Smooth muscle cell (in vitro differentiated cells): ENCODE measurements around the gene AURKAIP1. TPM values are rescaled to one million over a fixed set of nuclear protein-coding genes. Genes with fewer than 3 reads are reported as not detected.

ENCODE experiments used
- DNase-seq: peaks from one replicate; lab custom pipeline; 2025; ENCODE audit not compliant: unreplicated experiment; lab: John Stamatoyannopoulos, UW
- H2AFZ ChIP-seq: fragments of 200-600 bp; sonication (generic); 2 replicates; pipeline ENCODE4 v1.6.0; 2016; ENCODE audit warnings: antibody characterized with exemption, low read depth, mild to moderate bottlenecking
- H3F3A ChIP-seq: fragments of 200-600 bp; sonication (generic); 2 replicates; pipeline ENCODE4 v1.6.0; 2017; ENCODE audit warnings: antibody characterized with exemption, low read depth
- H3K27ac ChIP-seq: fragments of 200-600 bp; sonication (generic); 2 replicates; pipeline ENCODE4 v1.5.1; 2016; ENCODE audit warnings: low read depth, mild to moderate bottlenecking
- H3K27me3 ChIP-seq: fragments of 200-600 bp; sonication (generic); 2 replicates; pipeline ENCODE4 v1.6.1; 2016; ENCODE audit warnings: low read depth, mild to moderate bottlenecking
- H3K36me3 ChIP-seq: fragments of 200-600 bp; sonication (generic); 2 replicates; pipeline ENCODE4 v1.5.1; 2016; ENCODE audit warnings: low read depth
- H3K4me1 ChIP-seq: fragments of 200-600 bp; sonication (generic); 2 replicates; pipeline ENCODE4 v1.5.1; 2016; ENCODE audit warnings: low read depth
- H3K4me2 ChIP-seq: fragments of 200-600 bp; sonication (generic); 2 replicates; pipeline ENCODE4 v1.6.0; 2016; ENCODE audit warnings: mild to moderate bottlenecking
- H3K4me3 ChIP-seq: fragments of 200-600 bp; sonication (generic); 2 replicates; pipeline ENCODE4 v1.5.1; 2016; ENCODE audit warnings: mild to moderate bottlenecking
- H3K79me2 ChIP-seq: fragments of 200-600 bp; sonication (generic); 2 replicates; pipeline ENCODE4 v1.6.0; 2016; ENCODE audit warnings: low read depth, mild to moderate bottlenecking
- H3K9ac ChIP-seq: fragments of 200-600 bp; sonication (generic); 2 replicates; pipeline ENCODE4 v1.6.0; 2016; ENCODE audit warnings: low read depth
- H3K9me3 ChIP-seq: fragments of 200-600 bp; sonication (generic); replicated peaks from 2 replicates; pipeline ENCODE4 v1.5.1; 2016; ENCODE audit warnings: low read depth
- H4K20me1 ChIP-seq: fragments of 200-600 bp; sonication (generic); 2 replicates; pipeline ENCODE4 v1.6.0; 2016; ENCODE audit warnings: low read depth
- CTCF ChIP-seq: fragments of 200-600 bp; sonication (generic); IDR thresholded peaks from 2 replicates; pipeline ENCODE4 v1.5.1; 2017; ENCODE audit warnings: borderline replicate concordance, mild to moderate bottlenecking, antibody characterized with exemption; ENCODE audit not compliant: insufficient read depth, poor library complexity, severe bottlenecking
- WGBS: methylation state at CpG from one replicate; pipeline ENCODE4 v1.1.7; 2016; ENCODE audit warnings: low lambda C conversion rate; 5-methylcytosine and 5-hydroxymethylcytosine counted together
- polyA plus RNA-seq: library from polyadenylated mRNA; unstranded; fragments of >200 nt; fragmentation: Nextera tagmentation; extraction: Ambion mirVana; gene quantifications from 2 replicates; pipeline ENCODE4 v1.2.1, GENCODE V29; 2016
- total RNA-seq: library from RNA; depleted of rRNA; stranded (reverse); fragments of >200 nt; gene quantifications from 2 replicates; pipeline ENCODE4 v1.2.3, GENCODE V29; 2014

The AURKAIP1 gene
- total and polyA plus RNA-seq, 2 experiments from 2014 or later = 60.1 to 214 TPM

GRCh38 chr1:1399187-1399871 lies 24.3 kb upstream of the AURKAIP1 start, which contains the start of gene CCNL2:
TSS of gene CCNL2 (minus strand) at chr1:1399335. CDS start at chr1:1399306, 29 bp downstream.
- H3K79me2 ChIP-seq = peaks cover 69% of the 10 kb centered on the region
- peaks cover 21% of the 10 kb centered on the region for H3F3A ChIP-seq
- no peaks in the 10 kb centered on the region for H3K27me3 ChIP-seq
- peak; percentile 31 for TF ChIP-seq CTCF
- peaks cover 7% of the 10 kb centered on the region for H4K20me1 ChIP-seq
- H3K4me3 ChIP-seq = peak within 1 kb of the TSS; percentile 97
- peak within 1 kb of the TSS; percentile 96 for H3K9ac ChIP-seq
- peak; percentile 94 for DNase-seq
- H3K36me3 ChIP-seq = no peaks in the 10 kb centered on the region
- H3K4me1 ChIP-seq = peaks cover 7% of the 10 kb centered on the region
- H3K9me3 ChIP-seq = no peaks in the 10 kb centered on the region
- H3K27ac ChIP-seq = peak within 1 kb of the TSS; percentile 80
- WGBS = under 1% methylated on average over 53 of the region's 86 CpGs
- peak within 1 kb of the TSS; percentile 1 for H2AFZ ChIP-seq
- H3K4me2 ChIP-seq = peak within 1 kb of the TSS; percentile 99

DNA sequence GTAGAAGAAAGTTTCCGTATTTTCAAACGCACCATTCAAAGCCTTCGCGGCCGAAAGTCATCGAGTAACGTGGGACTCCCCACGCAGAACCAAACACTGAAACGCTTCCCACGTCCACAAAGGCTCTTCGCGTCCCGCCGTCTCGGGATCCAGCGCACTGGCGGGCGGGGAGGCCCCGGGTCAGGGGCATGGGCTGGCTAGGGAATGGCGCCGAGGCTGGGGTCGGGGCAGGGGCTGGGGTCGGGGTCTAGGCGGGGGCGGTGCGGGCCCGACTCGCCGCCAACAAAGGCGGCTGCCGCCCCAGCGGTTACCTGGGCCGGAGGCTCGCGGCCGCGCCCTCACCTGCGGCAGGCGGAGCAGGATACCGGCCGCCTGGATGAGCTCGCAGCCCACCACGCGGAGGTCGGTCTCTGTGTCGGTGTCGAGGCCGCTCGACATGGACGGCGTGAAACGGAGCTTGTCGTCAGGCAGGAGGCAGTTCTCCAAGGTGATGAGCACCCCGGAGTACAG lies 23.7 kb upstream of the AURKAIP1 start:
- peaks cover 75% of the 10 kb centered on the region for H3K79me2 ChIP-seq
- peak overlapping the region; percentile 99 for H3K4me2 ChIP-seq
- H4K20me1 ChIP-seq = peaks cover 7% of the 10 kb centered on the region
- 2% methylated on average over 40 of the region's 54 CpGs for WGBS
- H3K27ac ChIP-seq = peak overlapping the region; percentile 61
- peaks cover 18% of the 10 kb centered on the region for H3F3A ChIP-seq
- H2AFZ ChIP-seq = no peak overlapping the region
- no peak for DNase-seq
- H3K9me3 ChIP-seq = no peaks in the 10 kb centered on the region
- H3K4me1 ChIP-seq = peaks cover 7% of the 10 kb centered on the region
- peak overlapping the region; percentile 97 for H3K4me3 ChIP-seq
- peak overlapping the region; percentile 96 for H3K9ac ChIP-seq
- no peaks in the 10 kb centered on the region for H3K36me3 ChIP-seq
- H3K27me3 ChIP-seq = no peaks in the 10 kb centered on the region
- no peak for TF ChIP-seq CTCF

GRCh38 chr1:1397839-1398523 lies 23.0 kb upstream of the AURKAIP1 start:
- TF ChIP-seq CTCF = no peak
- no peaks in the 10 kb centered on the region for H3K27me3 ChIP-seq
- H3K4me3 ChIP-seq = peak overlapping the region; percentile 97
- H4K20me1 ChIP-seq = peaks cover 9% of the 10 kb centered on the region
- peaks cover 7% of the 10 kb centered on the region for H3K4me1 ChIP-seq
- H3K4me2 ChIP-seq = peak overlapping the region; percentile 99
- WGBS = 74% methylated on average over 19 of the region's 19 CpGs
- no peaks in the 10 kb centered on the region for H3K9me3 ChIP-seq
- peak overlapping the region; percentile 61 for H3K27ac ChIP-seq
- no peak overlapping the region for H2AFZ ChIP-seq
- no peaks in the 10 kb centered on the region for H3K36me3 ChIP-seq
- peak overlapping the region; percentile 96 for H3K9ac ChIP-seq
- DNase-seq = no peak
- peaks cover 18% of the 10 kb centered on the region for H3F3A ChIP-seq
- peaks cover 82% of the 10 kb centered on the region for H3K79me2 ChIP-seq
